GM13977 (cell line): ENCODE data around the gene APOC4.
A peak's percentile ranks its signal among the peaks of the same experiment; 100 is the strongest.

Source experiments
- DNase-seq: peaks from one replicate; pipeline ENCODE4 v3.0.0; 2012; ENCODE audit warnings: low spot score
- in situ Hi-C: fragments of 300-500 bp; cut with MboI; formaldehyde crosslinking; loops from one replicate; pipeline ENCODE4 v1.12.0; 2022; ENCODE audit warnings: low sequenced_read_pairs, low pct_unique_long_range_greater_than_20kb, mixed read lengths, inconsistent platforms; ENCODE audit not compliant: unreplicated experiment
- TF ChIP-seq, protein P1 (sequence below): IDR thresholded peaks from 2 replicates; pipeline ENCODE4 v1.5.1; 2012; ENCODE audit warnings: mild to moderate bottlenecking, control low read depth; ENCODE audit not compliant: insufficient read depth; ENCODE audit errors: extremely low read depth, missing control alignments

The APOC4 gene

DNA sequence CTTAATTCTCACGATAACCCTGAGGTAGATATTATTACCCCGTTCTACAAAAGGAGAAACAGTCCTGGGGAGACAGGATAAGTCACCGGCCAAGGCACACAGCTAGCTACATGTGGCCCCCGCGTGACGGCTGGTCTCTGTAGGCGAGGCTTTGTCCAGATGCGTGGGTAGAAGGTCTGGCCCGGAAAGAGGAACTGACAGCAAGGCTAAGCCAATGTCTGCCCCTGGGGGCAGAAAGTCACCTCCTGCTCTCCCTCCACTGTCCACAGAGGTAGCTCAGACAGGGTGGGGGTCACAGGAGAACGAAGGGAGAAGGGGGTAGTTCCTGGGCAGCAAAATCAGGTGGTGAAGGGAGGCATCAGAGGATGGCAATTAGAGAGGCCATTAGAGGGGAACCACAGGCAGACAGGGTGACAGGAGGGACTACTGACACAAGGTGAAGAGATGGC is 1.8 kb downstream of the APOC4 start:
- TF ChIP-seq, protein P1, sequence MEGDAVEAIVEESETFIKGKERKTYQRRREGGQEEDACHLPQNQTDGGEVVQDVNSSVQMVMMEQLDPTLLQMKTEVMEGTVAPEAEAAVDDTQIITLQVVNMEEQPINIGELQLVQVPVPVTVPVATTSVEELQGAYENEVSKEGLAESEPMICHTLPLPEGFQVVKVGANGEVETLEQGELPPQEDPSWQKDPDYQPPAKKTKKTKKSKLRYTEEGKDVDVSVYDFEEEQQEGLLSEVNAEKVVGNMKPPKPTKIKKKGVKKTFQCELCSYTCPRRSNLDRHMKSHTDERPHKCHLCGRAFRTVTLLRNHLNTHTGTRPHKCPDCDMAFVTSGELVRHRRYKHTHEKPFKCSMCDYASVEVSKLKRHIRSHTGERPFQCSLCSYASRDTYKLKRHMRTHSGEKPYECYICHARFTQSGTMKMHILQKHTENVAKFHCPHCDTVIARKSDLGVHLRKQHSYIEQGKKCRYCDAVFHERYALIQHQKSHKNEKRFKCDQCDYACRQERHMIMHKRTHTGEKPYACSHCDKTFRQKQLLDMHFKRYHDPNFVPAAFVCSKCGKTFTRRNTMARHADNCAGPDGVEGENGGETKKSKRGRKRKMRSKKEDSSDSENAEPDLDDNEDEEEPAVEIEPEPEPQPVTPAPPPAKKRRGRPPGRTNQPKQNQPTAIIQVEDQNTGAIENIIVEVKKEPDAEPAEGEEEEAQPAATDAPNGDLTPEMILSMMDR = peak; percentile 12
- DNase-seq = peak; percentile 85
- in situ Hi-C loops = no loop called here

DNA sequence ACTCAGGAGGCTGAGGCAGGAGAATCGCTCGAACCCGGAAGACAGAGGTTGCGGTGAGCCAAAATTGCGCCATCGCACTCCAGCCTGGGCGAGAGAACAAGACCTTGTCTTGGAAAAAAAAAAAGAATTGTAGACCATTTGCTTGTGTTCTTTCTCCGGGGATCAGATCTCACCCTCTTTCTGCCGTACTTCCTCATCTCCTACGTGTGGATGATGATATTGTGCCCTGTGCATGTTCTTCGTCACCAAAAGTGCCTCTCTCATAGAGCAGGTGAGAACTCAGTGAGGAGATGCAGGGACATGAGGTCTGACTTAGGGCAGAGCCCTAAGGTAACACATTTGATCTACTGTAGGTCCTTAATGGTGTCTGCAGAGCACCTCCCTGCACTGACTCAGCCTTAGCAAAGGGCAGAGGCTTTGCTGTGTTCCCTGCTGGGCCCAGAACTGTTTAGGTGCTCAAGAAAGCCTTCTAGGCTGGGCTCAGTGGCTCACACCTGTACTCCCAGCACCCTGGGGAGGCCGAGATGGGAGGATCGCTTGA is 5.1 kb downstream of the APOC4 start:
- TF ChIP-seq, protein P1 = no peak
- DNase-seq = no peak
- in situ Hi-C loops = no loop called here

DNA sequence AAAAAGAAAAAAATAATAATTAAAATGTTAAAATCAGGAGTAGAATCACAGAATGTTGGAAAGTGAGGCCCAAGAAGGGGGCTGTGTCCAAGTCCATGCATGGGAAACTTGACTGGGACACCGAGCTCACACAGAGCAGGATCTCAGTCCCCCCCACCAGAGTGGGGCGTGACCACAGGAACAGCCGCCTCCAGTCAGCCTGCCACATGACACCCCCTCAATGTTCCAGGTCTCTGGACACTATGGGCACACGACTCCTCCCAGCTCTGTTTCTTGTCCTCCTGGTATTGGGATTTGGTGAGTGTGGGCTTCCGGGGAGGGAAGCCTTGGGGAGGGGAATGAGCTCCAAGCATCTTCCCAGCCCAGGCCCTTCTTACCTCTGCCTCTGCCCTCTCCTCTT is 6.2 kb downstream of the APOC4 start:
- DNase-seq = no peak
- TF ChIP-seq, protein P1 = no peak
- in situ Hi-C loops = no loop called here

DNA sequence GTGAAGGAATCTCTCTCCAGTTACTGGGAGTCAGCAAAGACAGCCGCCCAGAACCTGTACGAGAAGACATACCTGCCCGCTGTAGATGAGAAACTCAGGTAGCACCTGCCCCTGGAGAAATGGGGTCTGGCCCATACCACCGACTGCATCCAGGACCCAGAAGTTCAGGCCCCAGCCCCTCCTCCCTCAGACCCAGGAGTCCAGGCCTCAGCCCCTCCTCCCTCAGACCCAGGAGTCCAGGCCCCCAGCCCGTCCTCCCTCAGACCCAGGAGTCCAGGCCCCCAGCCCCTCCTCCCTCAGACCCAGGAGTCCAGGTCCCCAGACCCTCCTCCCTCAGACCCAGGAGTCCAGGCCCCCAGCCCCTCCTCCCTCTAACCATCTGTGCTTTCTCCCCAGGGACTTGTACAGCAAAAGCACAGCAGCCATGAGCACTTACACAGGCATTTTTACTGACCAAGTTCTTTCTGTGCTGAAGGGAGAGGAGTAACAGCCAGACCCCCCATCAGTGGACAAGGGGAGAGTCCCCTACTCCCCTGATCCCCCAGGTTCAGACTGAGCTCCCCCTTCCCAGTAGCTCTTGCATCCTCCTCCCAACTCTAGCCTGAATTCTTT is 6.8 kb downstream of the APOC4 start:
- TF ChIP-seq, protein P1 = no peak
- no peak for DNase-seq
- in situ Hi-C loops = no loop called here

DNA sequence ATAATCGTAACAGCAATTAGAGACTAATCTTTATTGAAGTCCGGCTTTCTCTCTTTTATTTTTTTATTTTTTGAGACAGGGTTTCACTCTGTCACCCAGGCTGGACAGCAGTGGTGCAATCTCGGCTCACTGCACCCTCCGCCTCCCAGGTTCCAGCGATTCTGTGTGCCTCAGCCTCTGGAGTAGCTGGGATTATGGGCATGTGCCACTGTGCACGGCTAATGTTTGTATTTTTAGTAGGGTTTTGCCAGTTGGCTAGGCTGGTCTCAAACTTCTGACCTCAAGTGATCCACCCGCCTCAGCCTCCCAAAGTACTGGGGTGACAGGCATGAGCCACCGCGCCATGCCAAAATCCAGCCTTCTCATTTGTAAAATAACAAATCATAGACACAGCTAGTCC is 7.5 kb downstream of the APOC4 start:
- in situ Hi-C loops = no loop called here
- TF ChIP-seq, protein P1 = no peak
- no peak for DNase-seq

DNA sequence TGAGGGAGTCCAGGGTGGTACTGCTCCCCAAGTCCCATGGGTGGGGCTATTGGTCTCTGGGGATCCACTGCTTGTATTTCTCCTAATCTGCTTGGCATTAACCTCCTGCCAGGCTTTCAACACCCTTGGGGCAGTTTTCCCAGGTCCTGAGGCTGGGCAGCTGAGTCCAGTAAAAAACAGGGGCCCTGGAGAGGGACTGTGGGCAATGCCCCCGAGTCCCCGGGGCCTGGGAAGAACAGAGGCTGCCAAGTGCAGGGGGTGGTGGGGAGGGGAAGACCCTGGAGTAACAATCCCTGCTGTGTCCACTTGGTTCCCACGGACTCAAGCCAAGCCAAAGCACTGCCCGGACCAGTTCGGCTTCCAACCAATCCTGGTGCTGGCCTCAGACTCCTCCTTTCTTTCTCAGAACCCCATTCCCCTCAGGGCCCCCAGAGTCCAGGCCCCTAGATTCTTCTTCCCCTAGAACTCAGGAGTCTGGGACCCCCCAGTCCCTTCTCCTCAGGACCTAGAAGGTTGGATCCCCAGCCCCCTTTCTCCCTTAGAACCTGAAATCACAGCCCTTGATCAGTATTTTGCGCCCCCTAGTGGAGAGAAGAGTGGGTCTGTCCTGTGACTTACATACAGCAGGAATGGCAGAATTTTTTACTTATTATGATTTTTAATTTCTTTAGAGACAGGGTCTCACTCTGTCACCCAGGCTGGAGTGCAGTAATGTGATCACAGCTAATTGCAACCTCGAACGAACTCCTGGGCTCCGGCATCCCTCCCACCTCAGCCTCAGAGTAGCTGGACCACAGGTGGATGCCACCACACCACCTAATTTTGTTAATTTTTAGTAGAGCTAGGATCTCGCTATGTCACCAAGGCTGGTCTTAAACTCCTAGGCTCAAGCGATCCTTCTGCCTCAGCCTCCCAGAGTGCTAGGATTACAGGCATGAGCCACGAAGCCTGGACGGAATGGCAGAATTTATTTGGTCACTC is 9.4 kb downstream of the APOC4 start:
- in situ Hi-C loops = no loop called here
- DNase-seq = peak; percentile 78
- TF ChIP-seq, protein P1 = peak; percentile 81
